ENCODE measurements around the gene SPIN2B. TPM values are rescaled to one million over a fixed set of nuclear protein-coding genes. Genes with fewer than 3 reads are reported as not detected.
"Not testable (repeated sequence)": the region's sequence is repeated elsewhere in the genome, so short reads cannot be mapped to it uniquely, and the experiment has no call there.

Gene SPIN2B
- total RNA-seq, result 8.4 TPM
- long read RNA-seq, partial matches to known transcripts, result 0 of 8 reads
- long read RNA-seq, other reads (novel, unspliced or antisense), result 6 of 8 reads

- H3K4me1 ChIP-seq, result peaks cover 6% of the 10 kb centered on the region
- no peaks in the 10 kb centered on the region for H3K9me3 ChIP-seq (replicated peaks)
- intact Hi-C loops (cut with micrococcal nuclease), result no loop called here
- no peaks in the 10 kb centered on the region for H3K36me3 ChIP-seq
- TF ChIP-seq CTCF (IDR thresholded peaks at IDR 0.05; ENCODE audit: borderline replicate concordance), result peak; percentile 15
- peak; percentile 78 for DNase-seq
- peak within 1 kb of the TSS; percentile 88 for H3K27ac ChIP-seq (replicated peaks)
- no peaks in the 10 kb centered on the region for H3K27me3 ChIP-seq (ENCODE audit: low read depth)
- peak within 1 kb of the TSS; percentile 75 for H3K4me3 ChIP-seq
Observed at GRCh38 chrX:57121162-57121755, at the start of gene SPIN2B. TSS of gene SPIN2B (minus strand) at chrX:57121548.

GRCh38 chrX:57156397-57157049, 35.2 kb upstream of the SPIN2B start:
- peak; percentile 53 for TF ChIP-seq CTCF (IDR thresholded peaks at IDR 0.05; ENCODE audit: borderline replicate concordance)
- Histone ChIP-seq H3K27me3 (ENCODE audit: low read depth) (no peaks in the 10 kb centered on the region), H3K4me3 (no peak overlapping the region), H3K36me3 (no peaks in the 10 kb centered on the region), H3K4me1 (no peaks in the 10 kb centered on the region), H3K9me3 (replicated peaks) (peaks cover 7% of the 10 kb centered on the region), H3K27ac (replicated peaks) (no peak overlapping the region)
- intact Hi-C loops (cut with micrococcal nuclease), result no loop called here
- no peak for DNase-seq

GRCh38 chrX:57155171-57155570, 33.8 kb upstream of the SPIN2B start:
- no peaks in the 10 kb centered on the region for H3K36me3 ChIP-seq
- H3K27ac ChIP-seq (replicated peaks), result no peak overlapping the region
- H3K4me3 ChIP-seq, result no peak overlapping the region
- no peak for TF ChIP-seq CTCF (IDR thresholded peaks at IDR 0.05; ENCODE audit: borderline replicate concordance)
- intact Hi-C loops (cut with micrococcal nuclease), result no loop called here
- no peaks in the 10 kb centered on the region for H3K27me3 ChIP-seq (ENCODE audit: low read depth)
- peaks cover 7% of the 10 kb centered on the region for H3K9me3 ChIP-seq (replicated peaks)
- DNase-seq, result no peak
- H3K4me1 ChIP-seq, result no peaks in the 10 kb centered on the region

GRCh38 chrX:57152222-57152621, 30.9 kb upstream of the SPIN2B start:
- H3K4me1 ChIP-seq; H3K27me3 ChIP-seq (ENCODE audit: low read depth); intact Hi-C loops (cut with micrococcal nuclease); H3K4me3 ChIP-seq; H3K9me3 ChIP-seq (replicated peaks); H3K36me3 ChIP-seq; H3K27ac ChIP-seq (replicated peaks); DNase-seq: not testable (repeated sequence)

GRCh38 chrX:57138674-57139073, 17.3 kb upstream of the SPIN2B start:
- no peak for TF ChIP-seq CTCF (IDR thresholded peaks at IDR 0.05; ENCODE audit: borderline replicate concordance)
- Histone ChIP-seq H3K27ac (replicated peaks) (no peak overlapping the region), H3K4me3 (no peak overlapping the region), H3K4me1 (no peaks in the 10 kb centered on the region), H3K27me3 (ENCODE audit: low read depth) (no peaks in the 10 kb centered on the region), H3K36me3 (no peaks in the 10 kb centered on the region), H3K9me3 (replicated peaks) (no peaks in the 10 kb centered on the region)
- intact Hi-C loops (cut with micrococcal nuclease), result no loop called here
- DNase-seq, result no peak

GRCh38 chrX:57137501-57137900, 16.2 kb upstream of the SPIN2B start:
- Histone ChIP-seq H3K4me1 (no peaks in the 10 kb centered on the region), H3K27ac (replicated peaks) (no peak overlapping the region), H3K4me3 (peak overlapping the region; percentile 45), H3K9me3 (replicated peaks) (no peaks in the 10 kb centered on the region), H3K36me3 (no peaks in the 10 kb centered on the region), H3K27me3 (ENCODE audit: low read depth) (no peaks in the 10 kb centered on the region)
- no peak for TF ChIP-seq CTCF (IDR thresholded peaks at IDR 0.05; ENCODE audit: borderline replicate concordance)
- DNase-seq, result no peak
- intact Hi-C loops (cut with micrococcal nuclease), result no loop called here

GRCh38 chrX:57137073-57137472, 15.7 kb upstream of the SPIN2B start, which contains the start of gene SPIN2A:
TSS of gene SPIN2A (minus strand) at chrX:57137397. CDS start at chrX:57136597, 800 bp downstream.
- H3K36me3 ChIP-seq; intact Hi-C loops (cut with micrococcal nuclease); H3K27me3 ChIP-seq (ENCODE audit: low read depth); H3K9me3 ChIP-seq (replicated peaks); H3K4me1 ChIP-seq; H3K27ac ChIP-seq (replicated peaks); DNase-seq: not testable (repeated sequence)
- peak within 1 kb of the TSS; percentile 45 for H3K4me3 ChIP-seq

- not testable (repeated sequence) for DNase-seq
Observed at GRCh38 chrX:57136589-57136988, 15.2 kb upstream of the SPIN2B start.

More at GRCh38 chrX:57136589-57136988, 15.2 kb upstream of the SPIN2B start:
- H3K27me3 ChIP-seq (ENCODE audit: low read depth); H3K9me3 ChIP-seq (replicated peaks); H3K4me1 ChIP-seq; H3K4me3 ChIP-seq; H3K36me3 ChIP-seq; intact Hi-C loops (cut with micrococcal nuclease); H3K27ac ChIP-seq (replicated peaks): not testable (repeated sequence)

All from left ventricle myocardium inferior (tissue), 1 donor.